GM12801 (cell line): ENCODE results near the gene VWA3A.

Experiments used
- TF ChIP-seq, protein P1 (sequence below): IDR thresholded peaks from one replicate; pipeline ENCODE4 v1.5.1; 2011; ENCODE audit warnings: control low read depth; ENCODE audit not compliant: insufficient read length; ENCODE audit errors: extremely low read depth

VWA3A gene

GRCh38 chr16:22191532-22192260 lies 99.4 kb downstream of the VWA3A start:
- TF ChIP-seq, protein P1, sequence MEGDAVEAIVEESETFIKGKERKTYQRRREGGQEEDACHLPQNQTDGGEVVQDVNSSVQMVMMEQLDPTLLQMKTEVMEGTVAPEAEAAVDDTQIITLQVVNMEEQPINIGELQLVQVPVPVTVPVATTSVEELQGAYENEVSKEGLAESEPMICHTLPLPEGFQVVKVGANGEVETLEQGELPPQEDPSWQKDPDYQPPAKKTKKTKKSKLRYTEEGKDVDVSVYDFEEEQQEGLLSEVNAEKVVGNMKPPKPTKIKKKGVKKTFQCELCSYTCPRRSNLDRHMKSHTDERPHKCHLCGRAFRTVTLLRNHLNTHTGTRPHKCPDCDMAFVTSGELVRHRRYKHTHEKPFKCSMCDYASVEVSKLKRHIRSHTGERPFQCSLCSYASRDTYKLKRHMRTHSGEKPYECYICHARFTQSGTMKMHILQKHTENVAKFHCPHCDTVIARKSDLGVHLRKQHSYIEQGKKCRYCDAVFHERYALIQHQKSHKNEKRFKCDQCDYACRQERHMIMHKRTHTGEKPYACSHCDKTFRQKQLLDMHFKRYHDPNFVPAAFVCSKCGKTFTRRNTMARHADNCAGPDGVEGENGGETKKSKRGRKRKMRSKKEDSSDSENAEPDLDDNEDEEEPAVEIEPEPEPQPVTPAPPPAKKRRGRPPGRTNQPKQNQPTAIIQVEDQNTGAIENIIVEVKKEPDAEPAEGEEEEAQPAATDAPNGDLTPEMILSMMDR = no peak

GRCh38 chr16:22192261-22193062 lies 100.1 kb downstream of the VWA3A start:
- TF ChIP-seq, protein P1 = no peak

DNA sequence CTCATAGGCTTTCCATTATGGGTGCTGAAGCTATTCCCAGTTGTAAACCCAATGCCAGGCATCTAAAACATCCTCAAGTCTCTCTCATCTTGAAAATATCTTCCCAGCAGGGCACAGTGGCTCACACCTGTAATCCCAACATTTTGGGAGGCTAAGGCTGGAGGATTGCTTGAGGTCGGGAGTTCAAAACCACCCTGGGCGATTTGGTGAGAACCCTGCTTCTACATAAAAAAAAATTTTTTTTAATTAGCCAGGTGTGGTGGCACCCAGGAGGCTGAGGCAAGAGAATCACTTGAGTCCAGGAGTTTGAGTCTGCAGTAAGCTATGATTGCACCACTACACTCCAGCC lies 100.7 kb downstream of the VWA3A start:
- TF ChIP-seq, protein P1 = no peak

- TF ChIP-seq, protein P1 = no peak
Measured at GRCh38 chr16:22194707-22195444, 102.5 kb downstream of the VWA3A start.

GRCh38 chr16:22195445-22195694 lies 103.0 kb downstream of the VWA3A start:
- TF ChIP-seq, protein P1 = no peak

- TF ChIP-seq, protein P1 = no peak
Measured at GRCh38 chr16:22195695-22196558, 103.6 kb downstream of the VWA3A start.
